Measurements from ENCODE around the gene PHC2. TPM values are rescaled to one million over a fixed set of nuclear protein-coding genes. Genes with fewer than 3 reads are reported as not detected.
A peak's percentile ranks its signal among the peaks of the same experiment; 100 is the strongest.

PHC2 gene
- total and polyA plus RNA-seq, 9 of the 15 experiments (the other 6 are each of a cell fraction or from before 2014, with no cell fraction given), result 3.1 to 67.6 (median 34.6) TPM

GRCh38 chr1:33468967-33469366 lies 38.1 kb upstream of the PHC2 start (continued):
- TF ChIP-seq RCOR1 (IDR thresholded peaks at IDR 0.05; ENCODE audit: borderline replicate concordance in 1 of 2, low read depth in 2 of 2, low read length in 2 of 2) (no peak), ZNF740 (CRISPR knock-in tag; IDR thresholded peaks at IDR 0.05) (no peak), ZNF740 (tag; IDR thresholded peaks at IDR 0.05) (no peak), TFAM (CRISPR knock-in tag; conservative IDR thresholded peaks at IDR 0.05) (no peak), LEF1 (IDR thresholded peaks at IDR 0.05) (no peak), ZNF253 (CRISPR knock-in tag; conservative IDR thresholded peaks at IDR 0.05) (no peak), PTTG1 (tag; IDR thresholded peaks at IDR 0.05; ENCODE audit: low read depth) (no peak)

- in situ Hi-C loops (cut with MboI), result no loop called here
- no peaks in the 10 kb centered on the region for H3K36me3 ChIP-seq (ENCODE audit: control insufficient read depth, insufficient read depth, low read length)
- no peak overlapping the region for H3K4me2 ChIP-seq (ENCODE audit: insufficient read depth, low read length)
- ChIA-PET POLR2A (interaction anchor here (0.6 kb wide), 1 partner anchor 79 kb away, joined by 4 read pairs; no protein-coding TSS in a partner anchor), CTCF (ENCODE audit: low intra/inter-chr PET ratio) (no interaction called here)
- H3K4me1 ChIP-seq (replicated peaks in 1 of 2; ENCODE audit: control insufficient read depth in 2 of 2, insufficient read depth in 2 of 2, low read length in 2 of 2), result peaks cover 3 to 5% of the 10 kb centered on the region in 2 experiments; a peak in 3 of 5 replicates
- no TSS peak for BruUV-seq (replicated peaks)
- peaks cover 4 to 25% of the 10 kb centered on the region in 2 experiments; a peak in 3 of 5 replicates for H3K27me3 ChIP-seq (ENCODE audit: control insufficient read depth in 2 of 2, insufficient read depth in 2 of 2, low read length in 2 of 2)
- no peak for ATAC-seq
- no peak overlapping the region for H3K4me3 ChIP-seq
- H3K9me3 ChIP-seq (replicated peaks; ENCODE audit: control insufficient read depth, insufficient read depth, low read depth, low read length), result no peaks in the 10 kb centered on the region
- no peak overlapping the region for H3K27ac ChIP-seq (ENCODE audit: extremely low read depth, low read depth, low read length)
- H2AFZ ChIP-seq (ENCODE audit: low read depth, low read length), result no peak overlapping the region
- peak; percentile 59; the same call in 1 of the 2 replicates for TF ChIP-seq NFE2 (IDR thresholded peaks at IDR 0.05; ENCODE audit: low read depth)
- no peak for TF ChIP-seq LCOR (CRISPR knock-in tag; IDR thresholded peaks at IDR 0.05)
- TF ChIP-seq ZNF316 (IDR thresholded peaks at IDR 0.05), result 0 out of 2 replicates have a peak, but pooled peaks have one; percentile 9
- intact Hi-C loops (cut with micrococcal nuclease), result loop anchor here (5.0 kb wide), 1 partner anchor 251 kb away; no protein-coding TSS in a partner anchor
- H3K9ac ChIP-seq (ENCODE audit: insufficient read depth in 1 of 2, low read depth in 2 of 2, low read length in 2 of 2), result peak overlapping the region in 1 of 2 experiments; percentile 26; a peak in 2 of 4 replicates
- H4K20me1 ChIP-seq (replicated peaks; ENCODE audit: control insufficient read depth, insufficient read depth, low read length), result no peaks in the 10 kb centered on the region
- no peaks in the 10 kb centered on the region for H3K9me1 ChIP-seq (ENCODE audit: control insufficient read depth, insufficient read depth, low read length)
- DNase-seq (ENCODE audit: extremely low read depth in 1 of 4, low spot score in 3 of 4), result peak in 3 of 4 experiments; percentile 21 to 33 (median 31)
- peaks cover 4% of the 10 kb centered on the region; the same call in 1 of the 3 replicates for H3K79me2 ChIP-seq (ENCODE audit: control insufficient read depth, insufficient read depth, low read length)
- WGBS (ENCODE audit: insufficient coverage, low coverage, missing lambda C conversion rate), result 4% methylated on average over 4 of the region's 4 CpGs
- FAIRE-seq, result no peak
These were observed 37.6 kb upstream of the PHC2 start for GRCh38 chr1:33468531-33468930.

Measured in K562 (cell line).